KOPT-K1 (cell line): ENCODE measurements around the gene KATNAL2.

ENCODE experiments used
- H3K27ac ChIP-seq: fragments of 200-600 bp; sonication (generic); 2 replicates; pipeline ENCODE4 v1.5.1; 2016; ENCODE audit warnings: antibody characterized with exemption, mild to moderate bottlenecking, low read depth, low read length; ENCODE audit not compliant: poor library complexity, severe bottlenecking
- H3K36me3 ChIP-seq: fragments of 200-600 bp; sonication (generic); 2 replicates; pipeline ENCODE4 v1.5.1; 2017; ENCODE audit warnings: antibody characterized with exemption, mild to moderate bottlenecking, low read length, moderate library complexity; ENCODE audit not compliant: insufficient read depth
- H3K9me3 ChIP-seq: fragments of 200-600 bp; sonication (generic); 2 replicates; pipeline ENCODE4 v1.5.1; 2017; ENCODE audit warnings: antibody characterized with exemption, low read length, mild to moderate bottlenecking; ENCODE audit not compliant: insufficient read depth, poor library complexity, severe bottlenecking

The KATNAL2 gene

DNA sequence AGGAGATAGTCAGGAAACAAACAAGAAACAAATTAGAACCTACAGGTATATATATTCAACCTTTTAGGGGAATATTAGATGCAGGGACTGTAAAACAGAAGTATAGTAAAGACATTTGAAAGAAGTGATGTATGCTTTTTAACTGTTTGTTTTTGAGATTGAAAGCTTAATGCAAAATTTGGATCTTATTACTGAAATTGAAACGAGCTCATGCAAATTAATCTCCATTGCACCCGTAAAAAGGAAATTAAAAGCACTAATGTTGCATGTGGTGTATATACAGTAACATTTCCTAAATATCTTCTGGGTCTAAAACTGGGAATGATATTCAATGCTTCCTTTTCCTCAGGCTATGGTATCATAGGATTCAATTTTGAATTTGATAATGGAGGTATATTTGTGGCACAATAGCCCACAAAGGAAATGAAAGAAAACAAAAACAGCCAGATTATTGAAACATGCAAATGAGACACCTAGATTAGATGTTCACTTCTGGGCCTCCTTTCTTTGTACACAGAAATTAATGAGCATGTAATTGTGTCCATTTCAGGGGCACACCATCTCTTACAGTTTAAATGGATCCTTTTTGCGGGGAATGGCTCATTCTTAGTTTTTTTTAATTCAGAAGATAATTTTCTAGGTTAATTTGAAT is 119.7 kb downstream of the KATNAL2 start:
- no peaks in the 10 kb centered on the region for H3K36me3 ChIP-seq
- no peak overlapping the region for H3K27ac ChIP-seq
- peaks cover 6% of the 10 kb centered on the region for H3K9me3 ChIP-seq

DNA sequence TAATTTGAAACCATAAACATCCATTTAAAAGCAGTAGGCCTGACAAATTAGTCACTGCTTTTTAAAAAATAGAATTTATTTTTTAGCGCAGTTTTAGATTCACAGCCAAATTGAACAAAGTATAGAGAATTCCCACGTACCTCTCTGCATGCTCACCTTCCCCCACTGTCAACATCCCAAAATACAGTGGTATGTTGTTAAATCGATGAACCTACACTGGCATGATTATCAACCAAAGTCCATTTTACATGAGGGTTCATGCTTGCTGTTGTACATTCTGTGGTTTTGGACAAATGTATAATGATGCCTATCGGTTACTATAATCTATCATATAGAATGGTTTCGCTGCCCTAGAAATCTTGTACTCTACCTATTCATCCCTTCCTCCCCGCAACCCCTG is 123.6 kb downstream of the KATNAL2 start:
- Histone ChIP-seq H3K36me3 (no peaks in the 10 kb centered on the region), H3K9me3 (peaks cover 6% of the 10 kb centered on the region), H3K27ac (no peak overlapping the region)

DNA sequence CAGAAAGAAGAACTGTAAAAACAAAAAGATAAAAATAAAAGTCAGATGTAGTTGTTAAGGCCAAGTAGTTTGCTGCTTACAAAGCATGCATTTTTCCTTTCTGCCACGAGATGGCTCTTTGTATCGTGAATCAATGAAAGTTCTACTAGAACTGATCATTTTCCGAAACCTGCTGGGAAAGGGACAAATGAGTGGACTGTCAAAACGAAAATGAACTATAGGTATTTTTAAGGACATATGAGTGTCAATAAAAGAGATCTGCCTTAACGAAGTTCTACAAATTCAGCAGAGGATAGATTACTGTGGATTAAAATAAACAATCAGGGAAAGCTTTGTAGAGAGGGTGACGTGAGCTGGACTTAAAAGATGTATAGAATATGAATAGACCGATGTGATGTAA is 133.1 kb downstream of the KATNAL2 start:
- H3K27ac ChIP-seq, result no peak overlapping the region

DNA sequence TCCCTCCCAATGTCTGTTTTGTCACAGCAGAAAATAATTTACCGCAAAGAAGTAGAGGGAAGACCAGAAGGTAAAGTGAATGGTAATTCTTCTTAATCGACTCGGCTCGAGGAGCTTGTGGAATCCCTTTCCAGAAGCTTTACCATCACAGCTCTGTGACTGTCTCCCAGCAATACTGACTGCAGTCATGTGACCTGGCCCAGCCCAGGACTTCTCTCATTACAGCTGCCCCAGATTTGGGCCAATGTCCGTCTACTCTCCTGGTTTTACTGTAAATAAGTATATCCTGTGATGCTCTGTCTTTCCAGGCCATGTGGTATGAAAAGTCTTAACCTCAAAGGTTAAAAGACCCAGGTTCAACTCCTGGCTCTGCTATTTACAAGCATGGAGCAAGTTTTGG is 137.0 kb downstream of the KATNAL2 start:
- Histone ChIP-seq H3K27ac (no peak overlapping the region), H3K36me3 (no peaks in the 10 kb centered on the region), H3K9me3 (no peaks in the 10 kb centered on the region)

More for the DNA sequence above, 133.1 kb downstream of the KATNAL2 start:
- H3K9me3 ChIP-seq, result no peaks in the 10 kb centered on the region
- no peaks in the 10 kb centered on the region for H3K36me3 ChIP-seq

DNA sequence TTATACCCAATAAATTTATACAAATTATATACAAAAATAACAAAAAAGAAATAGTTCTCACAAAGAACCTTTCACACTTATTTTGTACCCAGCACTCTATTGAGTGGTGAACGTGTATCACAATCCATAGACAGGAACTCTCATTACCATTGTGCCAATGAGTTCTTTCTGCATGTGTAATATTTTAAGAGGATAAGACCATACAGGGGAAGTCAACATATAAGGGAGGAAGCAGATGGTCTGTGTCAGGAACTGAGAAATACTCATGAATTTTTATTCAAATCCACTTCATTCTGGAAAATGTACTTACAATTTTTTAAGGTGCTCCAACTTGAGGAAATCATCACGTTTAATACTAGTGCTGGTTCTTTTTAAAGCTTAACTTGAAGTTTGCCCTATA is 145.1 kb downstream of the KATNAL2 start:
- no peaks in the 10 kb centered on the region for H3K36me3 ChIP-seq
- H3K27ac ChIP-seq, result no peak overlapping the region
- no peaks in the 10 kb centered on the region for H3K9me3 ChIP-seq

DNA sequence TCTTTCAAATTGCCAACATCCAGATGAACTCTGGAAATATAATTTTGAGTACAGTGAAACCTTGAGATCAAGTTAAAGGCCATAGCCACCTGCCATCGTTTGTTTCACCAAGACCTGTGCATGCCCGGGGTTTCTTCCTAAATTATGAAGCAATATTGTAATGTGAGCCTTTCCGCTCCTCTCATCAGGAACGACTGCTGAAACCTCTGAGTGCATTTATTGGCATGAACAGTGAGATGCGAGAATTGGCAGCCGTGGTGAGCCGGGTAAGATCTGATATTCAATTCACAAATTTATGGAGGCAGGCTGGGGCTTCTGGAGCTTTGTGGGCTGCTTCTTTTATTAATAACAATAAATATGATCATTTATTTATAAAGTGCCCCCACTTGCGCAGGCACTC is 145.7 kb downstream of the KATNAL2 start:
- Histone ChIP-seq H3K9me3 (no peaks in the 10 kb centered on the region), H3K36me3 (no peaks in the 10 kb centered on the region), H3K27ac (no peak overlapping the region)

DNA sequence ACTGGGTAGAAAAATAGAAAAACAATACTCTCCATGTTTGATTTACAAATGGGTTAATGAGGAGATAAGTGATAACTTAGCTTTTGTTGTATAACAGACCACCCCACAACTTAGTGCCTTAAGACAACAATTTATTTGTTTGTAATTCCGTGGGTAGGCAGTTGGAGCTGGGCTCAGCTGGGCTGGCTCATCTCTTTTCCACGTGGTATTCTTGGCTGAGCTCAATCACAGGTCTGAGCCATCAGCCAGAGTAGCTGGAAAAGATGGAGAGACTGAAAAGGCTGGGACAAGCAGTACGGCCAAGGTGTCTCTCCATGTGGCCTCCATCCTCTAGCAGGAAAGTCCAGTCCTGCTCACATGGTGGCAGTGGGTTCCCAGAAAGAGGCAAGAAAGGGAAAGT is 150.2 kb downstream of the KATNAL2 start:
- Histone ChIP-seq H3K27ac (no peak overlapping the region), H3K9me3 (no peaks in the 10 kb centered on the region), H3K36me3 (no peaks in the 10 kb centered on the region)

DNA sequence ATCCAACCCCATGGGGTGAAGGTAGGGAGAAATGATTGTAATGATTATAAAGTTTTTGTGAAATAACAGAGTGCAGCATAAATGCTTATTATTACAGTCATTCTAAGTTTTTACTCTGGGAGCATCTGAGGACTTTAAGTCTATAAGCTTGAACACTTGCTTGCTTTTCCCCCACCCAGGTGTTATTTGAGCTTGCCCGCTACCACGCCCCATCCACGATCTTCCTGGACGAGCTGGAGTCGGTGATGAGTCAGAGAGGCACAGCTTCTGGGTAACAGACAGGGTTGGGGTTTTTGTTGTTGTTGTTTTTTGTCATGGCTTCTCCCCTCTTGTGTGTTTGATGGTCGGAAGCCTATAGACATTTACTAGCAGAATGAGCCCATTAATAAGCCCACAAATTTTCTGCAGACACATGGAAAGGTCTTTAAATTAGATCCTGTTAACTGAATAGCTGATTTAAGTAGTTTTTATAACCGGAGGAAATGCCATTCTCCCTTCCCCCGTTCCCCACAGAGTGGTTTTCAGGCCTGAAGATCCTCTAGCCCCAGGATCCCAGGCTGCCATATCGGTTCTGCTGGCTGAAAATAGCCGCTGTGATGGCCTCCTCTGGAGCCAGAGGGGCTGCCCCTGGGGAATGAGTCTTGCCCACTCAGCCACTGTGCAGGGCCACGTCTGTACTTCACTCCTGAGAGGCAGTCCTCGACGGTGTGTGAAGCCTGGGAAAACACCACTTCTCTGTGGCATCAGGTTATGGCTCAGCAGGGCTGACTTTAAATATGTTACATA is 157.9 kb downstream of the KATNAL2 start:
- Histone ChIP-seq H3K27ac (no peak overlapping the region), H3K9me3 (no peaks in the 10 kb centered on the region), H3K36me3 (no peaks in the 10 kb centered on the region)

DNA sequence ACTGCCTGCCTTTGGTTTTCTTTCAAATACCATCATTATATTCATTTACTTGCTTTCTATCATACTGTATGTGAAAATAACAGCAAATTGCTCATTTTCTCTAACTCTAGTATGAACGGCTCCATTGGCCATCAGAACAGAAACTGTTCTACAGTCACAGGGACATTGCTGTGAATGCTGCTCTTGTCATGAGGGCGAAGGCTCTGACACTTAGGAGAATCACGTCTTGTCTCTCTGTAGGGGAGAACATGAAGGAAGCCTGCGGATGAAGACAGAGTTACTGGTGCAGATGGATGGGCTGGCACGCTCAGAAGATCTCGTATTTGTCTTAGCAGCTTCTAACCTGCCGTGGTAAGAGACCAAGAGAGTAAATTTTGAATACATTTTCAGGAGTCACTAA is 159.7 kb downstream of the KATNAL2 start:
- H3K9me3 ChIP-seq, result no peaks in the 10 kb centered on the region
- no peak overlapping the region for H3K27ac ChIP-seq
- H3K36me3 ChIP-seq, result no peaks in the 10 kb centered on the region

DNA sequence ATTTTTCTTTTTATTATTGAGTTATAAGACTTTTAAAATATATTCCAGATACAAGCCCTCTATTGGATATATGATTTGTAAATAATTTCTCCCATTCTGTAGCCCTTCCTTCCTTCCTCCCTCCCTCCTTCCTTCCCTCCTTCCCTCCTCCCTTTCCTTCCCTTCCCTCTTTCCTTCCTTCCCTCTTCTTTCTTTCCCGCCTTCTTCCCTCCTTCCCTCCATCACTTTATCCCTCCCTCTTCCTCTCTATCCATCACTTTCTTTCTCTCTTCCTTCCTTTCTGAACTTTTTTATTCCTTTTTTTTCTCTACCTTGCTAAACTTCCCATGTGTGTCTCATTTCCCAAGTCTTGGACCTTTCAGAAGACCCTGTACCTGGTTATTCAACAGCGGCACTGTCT is 163.5 kb downstream of the KATNAL2 start:
- H3K9me3 ChIP-seq, result no peaks in the 10 kb centered on the region
- no peaks in the 10 kb centered on the region for H3K36me3 ChIP-seq
- no peak overlapping the region for H3K27ac ChIP-seq

DNA sequence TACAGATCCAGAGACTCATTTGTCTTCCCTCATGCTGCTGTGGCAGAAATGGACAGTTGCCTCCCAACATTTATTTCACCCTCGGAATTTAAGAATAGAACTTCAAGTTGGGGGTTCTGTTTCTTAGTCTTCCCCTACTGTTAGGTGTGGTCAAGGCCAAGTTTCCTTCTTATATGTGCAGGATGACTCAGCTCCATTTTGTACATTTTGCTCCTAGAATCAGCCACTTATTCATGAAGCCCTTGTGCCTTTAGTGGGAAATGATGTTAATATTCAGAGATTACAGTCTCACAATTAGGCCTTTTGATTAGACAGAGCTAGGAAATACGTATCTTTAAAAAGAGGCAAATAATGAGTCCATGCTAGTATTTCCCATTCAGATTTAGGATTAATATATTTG is 164.2 kb downstream of the KATNAL2 start:
- no peaks in the 10 kb centered on the region for H3K9me3 ChIP-seq
- no peaks in the 10 kb centered on the region for H3K36me3 ChIP-seq
- no peak overlapping the region for H3K27ac ChIP-seq

DNA sequence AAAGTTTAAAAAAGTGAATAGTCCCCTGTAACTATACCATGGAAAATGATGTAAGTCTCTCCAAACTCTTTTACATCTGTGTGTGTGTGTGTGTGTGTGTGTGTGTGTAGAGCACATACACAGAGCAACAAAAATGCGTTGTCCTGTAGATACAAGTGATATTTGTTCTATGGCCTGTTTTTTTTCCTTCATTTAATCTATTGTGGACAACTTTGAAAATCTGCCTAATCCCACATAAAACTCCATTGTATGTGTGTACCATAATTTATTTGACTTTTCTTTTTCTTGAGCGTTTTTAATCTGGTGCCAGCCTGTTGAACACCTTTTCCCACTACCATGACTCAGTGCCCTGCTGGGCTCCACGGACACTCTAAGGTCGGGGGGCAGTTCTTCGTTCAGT is 170.3 kb downstream of the KATNAL2 start:
- H3K36me3 ChIP-seq, result no peaks in the 10 kb centered on the region
- no peaks in the 10 kb centered on the region for H3K9me3 ChIP-seq
- H3K27ac ChIP-seq, result no peak overlapping the region

DNA sequence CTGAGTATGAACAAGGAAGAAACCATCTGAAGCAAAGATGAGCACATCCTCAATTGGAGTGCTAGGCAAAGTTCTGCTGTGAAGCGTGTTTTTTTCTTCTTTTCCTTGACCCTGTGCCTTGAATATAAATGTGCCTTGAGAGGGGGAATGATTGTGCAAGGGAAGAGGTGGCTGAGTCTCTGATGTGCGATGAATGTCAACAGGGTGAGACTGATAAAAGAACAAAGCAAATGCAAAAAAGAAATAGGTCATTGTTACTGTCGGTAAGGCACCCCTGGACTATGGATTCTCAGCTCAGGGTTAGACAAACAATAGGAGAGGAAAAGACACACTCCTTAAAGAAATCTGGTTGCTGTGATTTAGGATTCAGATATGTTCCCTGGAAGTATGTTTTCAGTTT is 178.4 kb downstream of the KATNAL2 start:
- no peak overlapping the region for H3K27ac ChIP-seq
- H3K9me3 ChIP-seq, result no peaks in the 10 kb centered on the region
- no peaks in the 10 kb centered on the region; the same call in 1 of the 2 replicates for H3K36me3 ChIP-seq

DNA sequence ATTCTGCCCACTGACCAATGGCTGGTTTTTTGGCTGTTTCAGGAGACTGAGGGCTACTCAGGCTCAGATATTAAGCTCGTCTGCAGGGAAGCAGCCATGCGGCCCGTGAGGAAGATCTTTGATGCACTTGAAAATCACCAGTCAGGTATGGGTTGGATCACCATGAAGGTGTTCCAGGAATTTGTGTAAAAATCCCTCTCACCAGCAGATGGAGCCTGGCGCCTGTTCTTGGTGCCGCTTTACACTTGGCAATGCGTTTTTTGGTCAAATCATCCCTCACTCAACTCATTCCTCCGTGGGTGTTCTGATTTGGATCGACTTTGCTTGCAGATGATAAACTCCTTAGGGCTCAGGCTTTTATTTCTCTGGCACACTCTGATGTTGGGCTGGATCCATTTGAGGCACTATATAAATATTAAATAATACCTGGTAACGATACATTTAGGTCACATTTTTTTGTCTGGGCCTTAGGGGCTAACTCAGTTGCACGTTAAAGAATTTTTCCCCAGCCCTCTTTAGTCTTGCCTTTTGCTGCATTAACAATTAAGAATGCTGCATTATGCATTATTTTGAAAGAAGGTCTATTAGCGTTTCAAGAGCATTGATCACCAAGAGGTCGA is 182.9 kb downstream of the KATNAL2 start:
- Histone ChIP-seq H3K36me3 (peaks cover 12% of the 10 kb centered on the region; the same call in 1 of the 2 replicates), H3K9me3 (no peaks in the 10 kb centered on the region), H3K27ac (no peak overlapping the region)

DNA sequence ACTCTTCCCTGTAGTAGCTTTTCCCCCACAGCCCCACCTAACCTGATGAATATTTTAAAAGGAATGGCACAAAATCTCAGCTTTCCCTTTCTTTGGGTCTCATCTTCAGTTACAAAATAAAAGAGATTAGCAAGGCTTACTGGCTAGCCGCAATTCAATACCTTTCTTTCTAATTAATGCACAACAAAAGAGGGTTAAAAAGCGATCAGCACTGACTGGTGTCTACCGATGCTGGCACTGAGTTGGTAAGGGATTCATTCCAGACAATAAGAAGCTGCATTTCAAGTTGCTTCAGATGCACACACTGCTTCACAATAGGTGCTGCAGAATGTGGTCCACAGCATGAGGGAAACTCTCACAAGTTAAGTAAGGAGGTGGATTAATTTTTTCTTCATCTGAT is 191.0 kb downstream of the KATNAL2 start:
- peaks cover 87% of the 10 kb centered on the region for H3K36me3 ChIP-seq
- no peaks in the 10 kb centered on the region for H3K9me3 ChIP-seq
- H3K27ac ChIP-seq, result no peak overlapping the region
